GM19467 (cell line): Measurements from ENCODE around the gene B3GNT7.
A peak's percentile ranks its signal among the peaks of the same experiment; 100 is the strongest.
"Not testable (repeated sequence)": the region's sequence is repeated elsewhere in the genome, so short reads cannot be mapped to it uniquely, and the experiment has no call there.

Experiments used
- ATAC-seq: cut with Tn5 transposase; IDR thresholded peaks from one replicate; pipeline ENCODE4 v1.9.1; 2021; ENCODE audit warnings: mild to moderate bottlenecking, moderate library complexity; ENCODE audit not compliant: unreplicated experiment

B3GNT7 gene

GRCh38 chr2:231399046-231399852 is 3.7 kb downstream of the B3GNT7 start:
- ATAC-seq = no peak

- ATAC-seq = no peak
Observed at GRCh38 chr2:231399853-231400680, 4.6 kb downstream of the B3GNT7 start.

DNA sequence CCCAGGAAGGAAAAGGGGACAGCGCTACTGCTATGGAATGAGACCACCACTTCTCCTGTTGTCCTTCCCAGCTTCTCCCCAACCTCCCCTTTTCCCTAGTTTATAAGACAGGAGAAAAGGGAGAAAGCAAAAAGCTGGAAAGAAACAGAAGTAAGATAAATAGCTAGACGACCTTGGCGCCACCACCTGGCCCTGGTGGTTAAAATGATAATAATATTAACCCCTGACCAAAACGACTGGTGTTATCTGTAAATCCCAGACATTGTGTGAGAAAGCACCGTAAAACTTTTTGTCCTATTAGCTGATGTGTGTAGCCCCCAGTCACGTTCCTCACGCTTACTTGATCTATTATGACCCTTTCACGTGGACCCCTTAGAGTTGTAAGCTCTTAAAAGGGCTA is 5.2 kb downstream of the B3GNT7 start:
- not testable (repeated sequence) for ATAC-seq

- not testable (repeated sequence) for ATAC-seq
Observed at GRCh38 chr2:231401101-231401500, 5.6 kb downstream of the B3GNT7 start.

GRCh38 chr2:231403421-231404182 is 8.1 kb downstream of the B3GNT7 start:
- ATAC-seq = not testable (repeated sequence)

- not testable (repeated sequence) for ATAC-seq
Observed at GRCh38 chr2:231404183-231404578, 8.7 kb downstream of the B3GNT7 start.

DNA sequence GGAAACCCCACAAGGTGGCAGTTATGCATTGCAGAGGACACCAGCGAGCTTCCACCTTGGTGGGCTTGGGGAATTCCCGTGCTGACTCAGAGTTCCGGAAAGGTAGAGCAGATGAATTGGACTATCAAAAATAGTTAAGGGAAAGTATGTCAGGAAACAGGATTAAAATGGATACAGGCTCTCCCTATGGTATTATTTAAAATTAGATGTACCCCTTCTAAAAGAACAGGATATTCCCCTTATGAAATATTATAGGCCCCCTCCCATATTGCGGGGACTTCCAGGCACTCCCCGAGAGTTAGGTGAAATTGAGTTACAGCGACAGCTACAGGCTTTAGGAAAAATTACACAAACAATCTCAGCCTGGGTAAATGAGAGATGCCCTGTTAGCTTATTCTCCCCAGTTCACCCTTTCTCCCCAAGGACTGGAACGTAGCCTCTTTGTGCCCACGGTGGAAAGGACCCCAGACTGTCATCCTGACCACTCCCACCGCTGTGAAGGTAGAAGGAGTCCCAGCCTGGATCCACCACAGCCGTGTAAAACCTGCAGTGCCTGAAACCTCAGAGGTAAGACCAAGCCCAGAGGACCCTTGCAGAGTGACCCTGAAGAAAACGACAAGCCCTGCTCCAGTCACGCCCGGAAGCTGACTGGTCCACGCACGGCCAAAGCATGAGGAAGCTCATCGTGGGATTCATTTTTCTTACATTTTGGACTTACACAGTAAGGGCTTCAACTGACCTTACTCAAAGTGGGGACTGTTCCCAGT is 10.3 kb downstream of the B3GNT7 start:
- ATAC-seq = not testable (repeated sequence)

GRCh38 chr2:231407686-231408085 is 12.2 kb downstream of the B3GNT7 start:
- not testable (repeated sequence) for ATAC-seq

DNA sequence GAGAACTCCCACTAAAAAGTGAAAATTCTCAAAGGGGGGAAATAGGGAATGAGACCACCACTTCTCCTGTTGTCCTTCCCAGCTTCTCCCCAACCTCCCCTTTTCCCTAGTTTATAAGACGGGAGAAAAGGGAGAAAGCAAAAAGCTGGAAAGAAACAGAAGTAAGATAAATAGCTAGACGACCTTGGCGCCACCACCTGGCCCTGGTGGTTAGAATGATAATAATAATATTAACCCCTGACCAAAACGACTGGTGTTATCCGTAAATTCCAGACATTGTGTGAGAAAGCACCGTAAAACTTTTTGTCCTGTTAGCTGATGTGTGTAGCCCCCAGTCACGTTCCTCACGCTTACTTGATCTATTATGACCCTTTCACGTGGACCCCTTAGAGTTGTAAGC is 12.8 kb downstream of the B3GNT7 start:
- not testable (repeated sequence) for ATAC-seq

DNA sequence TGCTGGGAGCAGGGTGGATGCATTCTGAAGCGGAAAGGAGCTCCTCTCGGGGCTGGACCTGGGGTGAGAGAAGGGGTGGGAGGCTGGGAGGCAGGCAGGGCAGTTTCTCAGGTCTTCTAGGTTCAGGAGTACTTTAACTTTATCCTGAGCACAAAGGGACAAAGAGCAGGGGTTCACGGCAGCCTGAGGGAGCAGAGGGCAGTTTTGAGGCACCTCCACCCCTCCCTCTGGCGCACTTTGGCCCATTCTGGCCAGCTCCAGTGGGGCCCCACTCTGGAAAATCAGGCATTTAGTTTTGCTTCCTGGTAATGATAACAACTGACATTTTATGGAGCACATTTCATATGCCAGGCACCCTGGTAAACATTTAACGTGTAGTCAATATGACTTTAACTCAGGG is 14.3 kb downstream of the B3GNT7 start:
- no peak for ATAC-seq

DNA sequence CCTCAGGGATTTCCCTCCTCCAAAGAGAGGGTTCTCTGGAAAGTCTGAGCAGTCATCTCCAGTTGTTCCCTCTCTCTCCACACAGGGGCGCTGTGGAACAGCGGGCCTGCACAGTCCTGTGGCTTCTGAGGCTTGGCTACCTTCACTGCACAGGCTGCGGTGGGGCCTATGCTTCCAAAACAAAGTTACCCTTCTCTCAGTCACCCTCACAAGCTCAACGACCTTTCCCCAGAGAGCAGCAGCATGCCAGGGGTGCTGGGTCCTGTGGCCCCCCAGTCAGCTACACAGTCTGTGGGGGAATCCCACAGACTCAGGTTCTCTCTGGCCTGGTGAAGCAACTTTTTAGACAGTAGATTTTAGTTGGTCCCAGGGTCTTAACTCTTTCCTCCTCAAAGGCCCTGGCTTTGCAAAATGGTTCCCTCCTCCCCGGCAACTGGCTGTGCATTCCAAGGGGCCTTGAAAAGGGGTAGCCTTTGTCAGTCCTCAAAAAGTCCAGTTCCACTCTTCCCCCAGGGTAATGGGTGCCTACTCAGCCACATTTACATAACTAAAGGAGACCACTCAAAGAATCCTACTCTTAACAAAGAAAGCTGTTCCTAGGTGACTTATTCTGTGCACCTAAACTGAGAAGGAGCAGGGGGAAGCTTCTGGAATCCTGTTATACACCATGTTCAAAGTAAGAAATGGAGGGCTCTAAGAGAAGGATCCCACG is 14.9 kb downstream of the B3GNT7 start:
- ATAC-seq = no peak

DNA sequence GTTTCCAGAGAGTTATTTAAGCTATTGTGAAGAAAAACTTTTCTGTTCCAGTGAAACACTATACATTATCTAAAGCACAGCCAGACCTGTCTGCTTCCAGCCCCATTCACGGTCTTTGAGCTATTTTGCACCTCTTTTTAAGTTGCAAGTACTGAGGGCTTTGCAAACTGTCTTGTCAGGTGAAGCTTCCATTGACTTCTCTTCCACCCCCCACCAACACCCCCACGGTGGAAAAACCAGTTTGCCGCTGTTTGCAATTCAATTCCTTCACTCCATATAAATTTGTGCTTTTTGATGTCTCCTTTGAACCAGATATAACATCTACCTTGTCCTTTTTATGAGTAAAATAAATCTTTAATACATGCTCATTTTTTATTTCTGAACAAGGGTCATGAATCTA is 15.7 kb downstream of the B3GNT7 start:
- no peak for ATAC-seq

- peak; percentile 97 for ATAC-seq
Observed at GRCh38 chr2:231411831-231412617, 16.5 kb downstream of the B3GNT7 start.

GRCh38 chr2:231412618-231412963 is 17.1 kb downstream of the B3GNT7 start:
- no peak for ATAC-seq

- ATAC-seq = no peak
Observed at GRCh38 chr2:231413456-231413855, 17.9 kb downstream of the B3GNT7 start.

- ATAC-seq = no peak
Observed at GRCh38 chr2:231413921-231414476, 18.5 kb downstream of the B3GNT7 start.

DNA sequence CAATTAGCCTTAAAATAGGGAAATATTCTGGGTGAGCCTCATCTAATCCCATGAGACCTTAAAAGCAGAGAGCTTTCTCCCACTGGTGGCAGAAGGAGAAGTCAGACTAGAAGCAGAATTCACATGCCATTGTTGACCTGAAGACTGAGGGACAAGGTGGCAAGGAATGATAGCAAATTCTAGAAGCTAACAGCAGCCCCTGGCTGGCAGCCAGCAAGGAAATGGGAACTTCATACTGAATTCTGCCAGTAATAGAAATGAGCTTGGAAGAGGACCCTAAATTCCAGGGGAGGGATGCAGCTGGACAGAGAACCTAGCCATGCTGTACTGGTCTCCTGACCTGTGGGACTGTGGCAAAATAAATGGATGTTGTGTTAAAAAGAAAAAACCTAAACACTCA is 19.5 kb downstream of the B3GNT7 start:
- no peak for ATAC-seq

DNA sequence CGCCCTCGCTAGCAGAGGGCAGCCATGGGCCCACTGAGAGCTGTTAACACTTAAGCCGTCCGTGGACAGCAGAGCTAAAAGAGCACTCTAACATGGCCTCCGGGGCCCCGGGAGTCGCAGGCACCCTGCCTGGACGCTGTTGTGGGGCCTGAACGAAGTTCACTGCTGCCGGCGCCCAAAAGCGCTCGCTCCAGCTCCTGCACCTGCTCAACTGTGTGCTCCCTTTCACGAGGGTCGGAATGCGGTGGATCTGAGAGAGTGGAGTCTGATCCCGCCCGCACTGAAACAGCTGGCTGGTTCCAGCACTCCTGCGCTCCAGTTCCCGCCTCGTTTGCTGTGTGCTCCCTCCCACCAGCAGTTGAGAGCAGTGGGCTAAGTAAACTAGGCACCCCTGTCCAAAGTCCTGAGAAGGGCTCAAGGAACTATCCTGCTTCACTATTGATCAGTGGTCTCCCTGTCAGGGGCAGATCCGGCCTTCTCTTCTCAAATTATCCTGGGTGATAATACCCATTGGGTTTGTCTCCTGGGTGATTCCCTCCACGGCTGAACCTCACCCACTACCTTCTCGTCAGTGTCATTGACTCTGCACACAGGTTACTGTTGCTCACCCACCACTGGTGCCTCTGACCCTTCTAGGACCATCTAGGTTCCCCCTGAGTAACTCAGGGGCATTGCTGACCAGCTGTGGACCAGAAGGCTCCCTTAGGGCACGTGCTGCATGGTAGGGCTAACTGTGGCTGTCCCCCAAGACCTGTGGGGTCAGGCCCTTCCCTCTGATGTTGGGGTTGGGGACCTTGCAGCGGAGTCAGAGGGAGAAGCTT is 23.5 kb downstream of the B3GNT7 start:
- ATAC-seq = no peak
